Measurements from ENCODE around the gene RNF121.

RNF121 gene

DNA sequence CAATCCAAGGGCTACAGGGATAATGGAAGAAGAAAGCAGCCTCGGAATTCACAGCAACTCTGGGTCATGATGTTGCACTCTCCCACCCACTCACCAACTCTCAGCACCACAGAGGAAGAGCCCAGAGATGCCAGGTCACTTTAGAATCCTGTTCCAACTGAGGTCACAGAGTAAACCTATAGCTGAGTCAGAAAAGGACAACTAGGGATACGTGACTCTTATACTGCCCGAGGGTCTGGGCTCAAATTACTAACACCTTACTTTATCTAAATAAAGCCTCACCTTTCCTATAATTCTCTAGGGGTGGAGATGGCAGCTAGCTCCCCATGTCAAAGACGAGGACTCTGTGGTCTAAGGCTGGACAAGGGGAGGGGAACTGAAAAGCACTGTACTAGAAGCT is 94.5 kb downstream of the RNF121 start:
- no peak overlapping the region for H3K27ac ChIP-seq
- no peak for TF ChIP-seq ZFX (IDR thresholded peaks at IDR 0.05)
- TF ChIP-seq CTCF (conservative IDR thresholded peaks at IDR 0.05), result no peak

GRCh38 chr11:72024069-72024754 is 95.4 kb downstream of the RNF121 start:
- H3K27ac ChIP-seq, result peak overlapping the region; percentile 15
- TF ChIP-seq ZFX (IDR thresholded peaks at IDR 0.05) (no peak), CTCF (conservative IDR thresholded peaks at IDR 0.05) (no peak)

- H3K27ac ChIP-seq, result no peak overlapping the region
These were observed 97.2 kb downstream of the RNF121 start for GRCh38 chr11:72026090-72026489.

GRCh38 chr11:72030472-72031045 is 101.7 kb downstream of the RNF121 start:
- no peak for TF ChIP-seq CTCF (conservative IDR thresholded peaks at IDR 0.05)
- no peak for TF ChIP-seq ZFX (IDR thresholded peaks at IDR 0.05)

More at GRCh38 chr11:72026090-72026489, 97.2 kb downstream of the RNF121 start:
- TF ChIP-seq CTCF (conservative IDR thresholded peaks at IDR 0.05), result no peak
- TF ChIP-seq ZFX (IDR thresholded peaks at IDR 0.05), result no peak

GRCh38 chr11:72036687-72037086 is 107.8 kb downstream of the RNF121 start:
- no peak overlapping the region for H3K27ac ChIP-seq
- TF ChIP-seq ZFX (IDR thresholded peaks at IDR 0.05) (no peak), CTCF (conservative IDR thresholded peaks at IDR 0.05) (no peak)

More at GRCh38 chr11:72030472-72031045, 101.7 kb downstream of the RNF121 start:
- no peak overlapping the region for H3K27ac ChIP-seq

DNA sequence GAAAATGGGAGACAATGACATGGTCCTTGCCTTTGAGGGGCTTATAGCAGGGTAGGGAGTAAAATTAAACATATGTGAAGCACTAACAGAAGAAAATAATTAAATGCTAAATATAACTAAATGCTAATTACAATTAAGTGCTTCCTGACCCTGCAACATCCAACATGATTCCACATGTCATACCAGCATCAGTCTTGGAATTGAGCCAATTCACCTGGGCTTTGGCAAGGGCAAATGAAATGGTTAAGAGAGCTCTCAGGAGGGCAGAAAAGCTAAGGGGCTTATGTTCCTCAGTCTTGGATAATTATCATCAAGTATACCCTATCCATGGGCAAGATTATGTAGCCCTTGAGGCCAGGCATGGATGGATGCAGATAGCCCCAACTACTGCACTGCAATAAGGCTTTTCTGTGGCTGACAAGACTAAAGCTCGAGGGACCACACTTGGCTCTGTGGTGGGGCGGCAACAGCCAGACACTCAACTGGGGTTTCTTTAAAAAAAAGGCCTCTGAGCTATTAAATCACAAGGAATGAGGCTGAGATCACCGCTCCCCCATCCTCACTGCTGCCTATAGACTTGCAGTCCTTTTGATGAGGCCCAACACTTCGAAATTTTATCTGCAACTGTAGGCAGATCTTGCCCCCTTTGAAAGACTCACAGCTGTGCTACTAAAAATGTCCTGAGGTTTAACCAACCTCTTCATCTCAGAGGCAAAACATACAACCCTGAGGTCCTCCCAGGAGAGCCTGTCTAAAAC is 108.9 kb downstream of the RNF121 start:
- H3K27ac ChIP-seq, result peak overlapping the region; percentile 97
- TF ChIP-seq CTCF (conservative IDR thresholded peaks at IDR 0.05) (no peak), ZFX (IDR thresholded peaks at IDR 0.05) (no peak)

DNA sequence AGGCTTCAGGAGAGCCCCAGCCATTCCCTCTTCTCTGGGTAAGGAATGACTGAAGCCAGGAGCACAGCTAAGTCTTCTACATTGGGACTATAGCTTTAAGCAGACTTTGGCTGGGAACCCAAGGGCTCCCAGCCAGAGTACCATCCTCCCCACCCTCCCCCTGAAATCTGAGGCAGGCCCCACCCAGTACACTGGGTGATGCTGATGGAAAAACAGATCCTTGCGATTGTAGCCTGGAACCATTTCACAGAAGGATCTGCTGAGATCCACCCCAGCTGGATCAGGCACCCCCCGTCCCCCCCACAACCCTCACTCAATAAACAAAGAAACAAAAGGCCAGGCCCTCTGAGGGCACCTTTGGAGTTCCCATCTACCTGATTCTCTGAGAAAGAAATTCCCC is 109.6 kb downstream of the RNF121 start:
- peak overlapping the region; percentile 97 for H3K27ac ChIP-seq
- TF ChIP-seq CTCF (conservative IDR thresholded peaks at IDR 0.05) (no peak), ZFX (IDR thresholded peaks at IDR 0.05) (no peak)

Measured in C4-2B (cell line).